ENCODE results near the gene RUBCN. TPM values are rescaled to one million over a fixed set of nuclear protein-coding genes. Genes with fewer than 3 reads are reported as not detected.

The RUBCN gene
- polyA plus RNA-seq, 1 of the 3 experiments (the other 2 are of a cell fraction): 14.9 TPM

DNA sequence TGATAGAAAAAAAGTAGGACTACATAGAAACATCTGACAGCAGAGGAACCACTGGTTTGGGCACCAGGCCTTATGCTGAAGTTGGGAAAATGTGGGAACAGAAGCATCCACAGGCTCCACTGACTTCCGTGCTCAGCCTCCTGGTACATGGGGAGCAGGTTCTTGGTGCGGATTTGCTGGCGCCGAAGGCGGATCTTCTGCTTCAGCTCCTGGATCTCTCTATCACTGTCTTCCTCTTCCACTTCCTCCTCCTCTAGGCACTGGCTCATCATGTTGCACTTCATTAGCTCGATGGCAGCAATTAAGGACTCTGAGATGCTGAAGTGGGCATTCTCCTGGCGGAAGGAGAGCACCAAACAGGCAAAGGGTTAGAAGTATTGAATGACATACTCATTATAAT, 42.5 kb downstream of the RUBCN start:
- POLR2A ChIA-PET: no interaction called here

DNA sequence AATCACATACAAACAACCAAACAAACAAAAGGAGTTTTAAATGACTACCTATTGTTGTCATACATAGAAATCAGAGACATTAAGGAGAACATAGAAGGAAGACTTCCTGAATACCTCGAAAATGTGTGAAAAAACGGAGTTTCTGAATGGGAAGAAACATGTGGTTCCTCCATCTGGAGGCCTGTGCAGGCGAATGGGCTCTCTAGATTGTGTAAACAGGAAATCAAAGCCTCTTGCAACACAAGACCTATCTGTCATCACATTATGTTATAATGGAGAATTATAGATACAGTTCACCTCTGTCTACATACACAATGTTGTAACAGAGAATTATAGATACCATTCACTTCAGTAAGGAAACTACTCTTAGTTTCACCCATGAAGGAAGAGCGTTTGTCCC, 44.1 kb downstream of the RUBCN start:
- Histone ChIP-seq H3K4me2 (no peak overlapping the region), H3K27me3 (ENCODE audit: insufficient read depth) (no peaks in the 10 kb centered on the region), H3K4me3 (ENCODE audit: low read depth in 2 of 2, low read length in 1 of 2) (no peak overlapping the region), H3K9ac (no peak overlapping the region), H3K36me3 (replicated peaks in 1 of 2; ENCODE audit: control insufficient read depth in 1 of 2, insufficient read depth in 2 of 2, low read length in 1 of 2) (peaks cover 48 to 54% of the 10 kb centered on the region in 2 experiments), H3K9me2 (no peaks in the 10 kb centered on the region), H4K20me1 (ENCODE audit: insufficient read depth) (no peaks in the 10 kb centered on the region), H3K9me3 (no peaks in the 10 kb centered on the region), H3K27ac (ENCODE audit: low read depth in 2 of 2, low read length in 1 of 2) (no peak overlapping the region), H3K79me2 (ENCODE audit: insufficient read depth) (no peaks in the 10 kb centered on the region), H2AFZ (ENCODE audit: low read depth) (no peak overlapping the region), H3F3A (replicated peaks; ENCODE audit: insufficient read depth) (no peaks in the 10 kb centered on the region), H3K4me1 (ENCODE audit: control insufficient read depth in 1 of 2, insufficient read depth in 2 of 2, low read depth in 1 of 2, low read length in 1 of 2) (no peaks in the 10 kb centered on the region)
- POLR2A ChIA-PET: no interaction called here
- DNase-seq: no peak
- CTCF ChIA-PET: no interaction called here
- WGBS (ENCODE audit: low lambda C conversion rate): 91% methylated on average over 4 of the region's 4 CpGs
- TF ChIP-seq GATA2 (CRISPR knock-in tag; IDR thresholded peaks at IDR 0.05) (no peak), ELF1 (IDR thresholded peaks at IDR 0.05) (no peak), TAF1 (IDR thresholded peaks at IDR 0.05; ENCODE audit: borderline replicate concordance, low read depth, low read length) (no peak), FOXM1 (IDR thresholded peaks at IDR 0.05; ENCODE audit: low read depth) (no peak), MXI1 (IDR thresholded peaks at IDR 0.05; ENCODE audit: low read depth, low read length) (no peak), YY1 (IDR thresholded peaks at IDR 0.05; ENCODE audit: low read depth) (no peak), GABPA (IDR thresholded peaks at IDR 0.05; ENCODE audit: low read depth) (no peak), CHD2 (IDR thresholded peaks at IDR 0.05; ENCODE audit: low read length, partially characterized antibody) (no peak), MEF2A (IDR thresholded peaks at IDR 0.05; ENCODE audit: borderline replicate concordance, low read depth) (no peak), EP300 (IDR thresholded peaks at IDR 0.05; ENCODE audit: borderline replicate concordance in 1 of 2, low read depth in 1 of 2, low read length in 1 of 2) (no peak), JUND (IDR thresholded peaks at IDR 0.05) (no peak), RFX5 (IDR thresholded peaks at IDR 0.05; ENCODE audit: low read length) (no peak), TEAD4 (IDR thresholded peaks at IDR 0.05; ENCODE audit: borderline replicate concordance, insufficient read depth) (no peak), TCF12 (IDR thresholded peaks at IDR 0.05) (no peak), SMC3 (IDR thresholded peaks at IDR 0.05; ENCODE audit: low read depth, low read length) (no peak), RCOR1 (IDR thresholded peaks at IDR 0.05; ENCODE audit: low read length) (no peak), NRF1 (IDR thresholded peaks at IDR 0.05; ENCODE audit: low read depth, low read length) (no peak), SIN3A (IDR thresholded peaks at IDR 0.05; ENCODE audit: borderline replicate concordance, low read depth, low read length) (no peak)
- TF ChIP-seq, protein P1, sequence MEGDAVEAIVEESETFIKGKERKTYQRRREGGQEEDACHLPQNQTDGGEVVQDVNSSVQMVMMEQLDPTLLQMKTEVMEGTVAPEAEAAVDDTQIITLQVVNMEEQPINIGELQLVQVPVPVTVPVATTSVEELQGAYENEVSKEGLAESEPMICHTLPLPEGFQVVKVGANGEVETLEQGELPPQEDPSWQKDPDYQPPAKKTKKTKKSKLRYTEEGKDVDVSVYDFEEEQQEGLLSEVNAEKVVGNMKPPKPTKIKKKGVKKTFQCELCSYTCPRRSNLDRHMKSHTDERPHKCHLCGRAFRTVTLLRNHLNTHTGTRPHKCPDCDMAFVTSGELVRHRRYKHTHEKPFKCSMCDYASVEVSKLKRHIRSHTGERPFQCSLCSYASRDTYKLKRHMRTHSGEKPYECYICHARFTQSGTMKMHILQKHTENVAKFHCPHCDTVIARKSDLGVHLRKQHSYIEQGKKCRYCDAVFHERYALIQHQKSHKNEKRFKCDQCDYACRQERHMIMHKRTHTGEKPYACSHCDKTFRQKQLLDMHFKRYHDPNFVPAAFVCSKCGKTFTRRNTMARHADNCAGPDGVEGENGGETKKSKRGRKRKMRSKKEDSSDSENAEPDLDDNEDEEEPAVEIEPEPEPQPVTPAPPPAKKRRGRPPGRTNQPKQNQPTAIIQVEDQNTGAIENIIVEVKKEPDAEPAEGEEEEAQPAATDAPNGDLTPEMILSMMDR (IDR thresholded peaks at IDR 0.05): no peak
- TF ChIP-seq, protein P2, sequence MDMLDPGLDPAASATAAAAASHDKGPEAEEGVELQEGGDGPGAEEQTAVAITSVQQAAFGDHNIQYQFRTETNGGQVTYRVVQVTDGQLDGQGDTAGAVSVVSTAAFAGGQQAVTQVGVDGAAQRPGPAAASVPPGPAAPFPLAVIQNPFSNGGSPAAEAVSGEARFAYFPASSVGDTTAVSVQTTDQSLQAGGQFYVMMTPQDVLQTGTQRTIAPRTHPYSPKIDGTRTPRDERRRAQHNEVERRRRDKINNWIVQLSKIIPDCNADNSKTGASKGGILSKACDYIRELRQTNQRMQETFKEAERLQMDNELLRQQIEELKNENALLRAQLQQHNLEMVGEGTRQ (IDR thresholded peaks at IDR 0.05; ENCODE audit: borderline replicate concordance, low read depth, low read length): no peak

More for the DNA sequence above, 42.5 kb downstream of the RUBCN start:
- no peaks in the 10 kb centered on the region for H3F3A ChIP-seq (replicated peaks; ENCODE audit: insufficient read depth)
- no peak for DNase-seq
- no peaks in the 10 kb centered on the region for H3K9me3 ChIP-seq
- no peak overlapping the region for H3K27ac ChIP-seq (ENCODE audit: low read depth in 2 of 2, low read length in 1 of 2)
- CTCF ChIA-PET: interaction anchor here (0.7 to 1.3 kb wide), 2 partner anchors 19 to 95 kb away, joined by 3 read pairs; no protein-coding TSS in a partner anchor
- no peaks in the 10 kb centered on the region for H3K4me1 ChIP-seq (ENCODE audit: control insufficient read depth in 1 of 2, insufficient read depth in 2 of 2, low read depth in 1 of 2, low read length in 1 of 2)
- H3K4me3 ChIP-seq (ENCODE audit: low read depth in 2 of 2, low read length in 1 of 2): no peak overlapping the region
- H2AFZ ChIP-seq (ENCODE audit: low read depth): no peak overlapping the region
- TF ChIP-seq JUND (IDR thresholded peaks at IDR 0.05) (no peak), SMC3 (IDR thresholded peaks at IDR 0.05; ENCODE audit: low read depth, low read length) (no peak)
- no peak overlapping the region for H3K4me2 ChIP-seq
- H3K9me2 ChIP-seq: no peaks in the 10 kb centered on the region
- peaks cover 57 to 63% of the 10 kb centered on the region in 2 experiments for H3K36me3 ChIP-seq (replicated peaks in 1 of 2; ENCODE audit: control insufficient read depth in 1 of 2, insufficient read depth in 2 of 2, low read length in 1 of 2)
- 95% methylated on average over 7 of the region's 7 CpGs for WGBS (ENCODE audit: low lambda C conversion rate)
- no peak overlapping the region for H3K9ac ChIP-seq
- no peaks in the 10 kb centered on the region for H3K79me2 ChIP-seq (ENCODE audit: insufficient read depth)
- H4K20me1 ChIP-seq (ENCODE audit: insufficient read depth): no peaks in the 10 kb centered on the region
- H3K27me3 ChIP-seq (ENCODE audit: insufficient read depth): no peaks in the 10 kb centered on the region

Data from SK-N-SH (cell line).